ENCODE measurements around the gene RHO. TPM values are rescaled to one million over a fixed set of nuclear protein-coding genes. Genes with fewer than 3 reads are reported as not detected.

The RHO gene
- total RNA-seq, 1 donor from 2014 or later: not detected

DNA sequence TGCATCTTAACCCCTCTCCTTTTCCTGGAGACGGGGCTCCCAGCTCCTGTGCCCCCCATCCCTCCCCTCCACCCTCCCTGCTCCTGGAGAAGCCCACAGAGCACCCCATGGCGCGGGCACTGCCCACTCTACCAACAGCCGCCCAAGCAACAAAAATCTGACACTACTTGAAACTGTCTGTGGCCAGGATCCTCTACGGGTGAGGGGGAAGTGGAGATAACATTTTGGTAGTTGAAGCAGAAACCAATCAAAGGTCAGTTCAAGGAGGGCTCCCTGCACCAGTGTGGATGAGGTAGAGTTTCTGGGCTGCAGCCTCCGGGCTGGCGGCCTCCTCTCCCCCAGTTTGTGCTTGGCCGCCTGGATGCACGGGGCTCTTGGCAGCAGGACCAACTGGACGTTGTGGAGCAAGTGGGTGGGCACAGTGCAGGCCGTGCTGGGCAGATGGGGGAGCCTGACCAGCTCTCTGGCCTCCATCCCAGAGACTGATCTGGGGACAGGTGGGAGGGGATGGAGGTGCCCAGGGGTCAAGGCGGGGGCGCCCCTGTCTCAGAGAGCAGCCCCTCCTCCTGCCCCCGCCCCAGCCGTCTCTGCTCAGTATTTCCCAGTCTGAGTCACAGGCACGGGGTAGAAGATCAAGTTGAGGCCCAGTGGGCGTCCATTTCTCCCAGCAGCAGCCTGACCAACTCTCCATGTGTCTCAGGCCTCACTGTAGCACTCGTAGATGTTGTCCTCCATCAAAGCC is 27.3 kb downstream of the RHO start:
- no peak for DNase-seq (ENCODE audit: low spot score)
- intact Hi-C loops (cut with DNase I): no loop called here

DNA sequence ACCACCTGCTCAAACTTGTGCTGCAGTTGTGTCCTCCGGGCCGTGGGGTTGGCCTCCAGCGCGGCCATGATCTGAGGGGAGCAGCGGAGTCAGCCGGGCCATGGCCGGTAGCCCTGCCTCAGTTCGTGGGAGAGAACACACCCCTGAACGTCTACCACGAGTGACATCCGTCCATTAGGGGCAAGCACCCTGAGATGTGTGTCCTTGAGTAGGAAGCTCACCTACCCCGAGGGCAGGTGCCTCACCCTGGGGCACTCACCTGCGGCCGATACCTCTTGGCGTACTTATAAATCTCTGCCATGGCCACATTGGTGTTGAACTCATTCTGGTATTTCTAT is 27.9 kb downstream of the RHO start:
- intact Hi-C loops (cut with DNase I): no loop called here
- no peak for DNase-seq (ENCODE audit: low spot score)

DNA sequence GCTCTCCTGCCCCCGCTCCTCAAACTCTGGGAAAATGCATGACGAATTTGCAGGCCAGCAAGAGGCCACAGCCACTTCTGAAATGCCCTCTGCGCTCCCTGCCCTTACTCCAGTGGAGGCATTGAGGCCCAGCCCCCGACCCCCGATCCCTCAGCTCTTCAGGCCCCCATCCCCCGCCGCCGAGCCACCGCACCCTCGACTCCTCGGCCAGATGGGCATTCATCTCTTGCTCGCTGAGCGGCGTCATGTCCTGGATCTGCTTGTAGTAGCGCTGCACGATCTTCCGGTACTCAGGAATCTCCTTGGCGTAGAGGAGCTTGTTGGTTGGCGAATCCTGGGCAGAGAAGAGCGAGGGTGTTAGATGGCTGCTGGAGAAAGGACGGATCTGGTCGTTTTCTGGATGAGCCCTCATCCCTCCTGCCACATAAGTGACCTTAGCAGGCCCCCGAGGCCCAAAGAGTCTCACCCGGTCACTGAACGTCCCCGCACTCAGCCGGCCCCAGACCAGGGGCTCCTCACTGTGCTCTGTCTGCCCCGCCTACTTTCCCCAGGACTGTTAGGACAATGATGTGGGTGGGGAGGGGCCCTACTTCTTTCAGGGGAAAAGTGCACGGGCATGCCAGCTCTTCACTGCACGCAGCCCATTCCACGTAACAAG is 28.6 kb downstream of the RHO start:
- DNase-seq (ENCODE audit: low spot score): no peak
- intact Hi-C loops (cut with DNase I): no loop called here

DNA sequence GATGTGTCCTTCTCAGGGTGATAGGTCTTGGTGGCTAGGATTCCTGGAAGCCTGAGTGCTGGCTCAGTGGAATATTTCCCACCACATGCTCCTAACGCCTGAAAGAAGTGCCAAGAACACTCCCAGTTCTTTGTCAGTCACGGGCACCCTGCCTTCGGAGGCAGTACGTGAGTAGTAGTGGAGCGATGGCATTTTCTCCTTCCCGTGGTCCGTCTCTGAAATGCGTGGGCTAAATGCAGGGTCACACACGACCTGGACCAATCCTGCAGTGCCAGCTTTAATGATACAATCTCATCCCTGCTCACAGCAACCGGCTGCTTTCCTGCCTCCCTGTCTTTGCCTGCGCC is 29.1 kb downstream of the RHO start:
- intact Hi-C loops (cut with DNase I): no loop called here
- DNase-seq (ENCODE audit: low spot score): no peak

DNA sequence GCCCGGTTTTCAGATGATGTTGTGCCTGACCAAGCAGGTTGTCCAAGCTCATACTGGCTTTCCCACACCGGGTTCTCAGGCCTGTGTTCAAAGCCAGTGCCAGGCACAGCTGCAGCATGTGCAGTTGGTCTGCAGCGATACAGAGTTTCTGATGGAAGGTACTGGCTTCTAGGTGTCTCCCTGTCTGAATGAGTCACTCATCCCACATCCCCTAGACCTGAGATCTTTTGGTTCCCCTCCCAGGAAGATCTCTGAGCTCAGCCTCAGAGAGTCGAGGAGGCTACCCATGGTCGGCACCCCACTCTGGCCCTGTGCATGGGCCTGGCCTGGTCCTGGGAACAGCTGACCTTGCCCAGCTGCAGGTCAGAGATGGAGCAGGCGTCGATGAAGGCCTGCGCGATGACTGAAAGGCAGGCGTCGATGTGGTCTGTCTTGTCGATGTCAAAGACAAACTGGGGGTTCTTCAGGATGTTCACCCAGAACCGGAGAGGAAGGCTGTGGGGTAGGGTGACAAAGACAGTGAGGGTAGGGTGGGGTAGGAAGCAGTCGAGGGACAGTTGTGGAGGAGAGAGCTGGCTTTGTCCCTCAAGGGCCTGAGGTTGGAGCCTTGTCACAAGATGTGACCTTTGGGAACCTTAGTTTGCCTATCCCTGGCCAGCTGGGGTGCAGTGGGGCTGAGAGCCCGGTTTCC is 29.8 kb downstream of the RHO start:
- DNase-seq (ENCODE audit: low spot score): no peak
- intact Hi-C loops (cut with DNase I): no loop called here

DNA sequence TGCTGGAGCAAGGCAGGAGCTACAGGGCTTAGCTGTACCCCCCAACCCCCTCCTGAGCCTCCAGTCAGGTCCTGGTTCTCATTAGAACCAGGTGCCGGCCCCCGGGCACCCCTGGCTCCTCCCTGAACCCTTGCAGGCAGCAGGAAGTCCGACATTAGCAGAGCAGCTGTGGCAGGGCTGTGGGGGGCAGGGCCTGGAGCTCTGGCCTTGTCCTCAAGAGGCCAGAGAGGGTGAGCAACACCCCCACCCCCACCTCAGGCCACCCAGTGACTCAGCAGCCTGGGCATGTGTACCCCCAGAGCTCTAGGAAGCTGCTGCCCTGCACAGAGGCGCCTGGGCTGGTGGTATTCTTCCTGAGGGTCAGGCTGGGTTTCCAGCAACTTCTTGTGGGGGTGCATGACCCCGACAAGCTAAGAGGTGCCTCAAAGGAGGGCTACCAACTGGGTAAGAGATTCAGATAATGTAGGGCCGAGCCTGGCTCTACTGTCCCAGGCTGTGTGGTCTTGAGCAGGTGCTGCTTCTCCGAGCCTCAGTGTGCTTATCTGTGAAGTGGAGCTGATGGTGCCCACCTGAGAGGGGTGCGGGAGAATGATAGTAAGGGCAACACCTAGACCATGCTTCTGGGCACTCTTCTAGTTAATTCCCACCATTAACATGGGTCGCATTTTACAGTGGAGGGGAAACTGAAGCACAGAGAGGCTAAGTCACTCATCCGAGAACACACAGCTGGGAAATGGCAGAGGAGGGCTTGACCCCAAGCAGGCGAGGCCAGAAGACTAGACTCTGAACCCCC is 30.5 kb downstream of the RHO start:
- DNase-seq (ENCODE audit: low spot score): no peak

DNA sequence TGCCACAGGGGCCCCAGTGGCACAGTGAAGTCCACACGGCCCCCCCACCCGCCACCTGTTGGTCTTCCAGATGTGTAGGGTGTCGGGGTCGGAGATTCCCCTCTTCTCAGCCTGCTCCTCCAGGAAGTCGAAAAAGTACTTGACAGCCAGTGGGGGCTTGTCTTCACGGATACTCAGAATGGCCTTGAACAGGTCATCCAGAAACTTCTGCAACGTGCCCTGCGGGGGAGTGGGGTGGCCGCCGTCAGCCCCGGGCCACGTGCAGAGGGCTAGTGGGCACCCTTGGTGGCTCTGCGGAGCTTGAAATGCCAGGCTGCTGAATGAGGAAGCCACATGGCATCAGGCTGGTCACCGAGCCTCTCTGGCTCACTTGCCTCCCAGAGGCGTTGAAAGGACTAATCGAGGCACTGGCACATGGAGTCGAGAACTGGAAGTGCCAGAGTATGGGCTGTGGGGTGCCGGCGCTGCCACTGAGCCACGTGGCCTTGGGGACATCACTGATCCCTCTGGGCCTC is 31.2 kb downstream of the RHO start:
- intact Hi-C loops (cut with DNase I): loop anchor here (2.0 to 5.0 kb wide), 2 partner anchors 35 to 57 kb away; no protein-coding TSS in a partner anchor
- no peak for DNase-seq (ENCODE audit: low spot score)

More for the DNA sequence above, 30.5 kb downstream of the RHO start:
- intact Hi-C loops (cut with DNase I): no loop called here

DNA sequence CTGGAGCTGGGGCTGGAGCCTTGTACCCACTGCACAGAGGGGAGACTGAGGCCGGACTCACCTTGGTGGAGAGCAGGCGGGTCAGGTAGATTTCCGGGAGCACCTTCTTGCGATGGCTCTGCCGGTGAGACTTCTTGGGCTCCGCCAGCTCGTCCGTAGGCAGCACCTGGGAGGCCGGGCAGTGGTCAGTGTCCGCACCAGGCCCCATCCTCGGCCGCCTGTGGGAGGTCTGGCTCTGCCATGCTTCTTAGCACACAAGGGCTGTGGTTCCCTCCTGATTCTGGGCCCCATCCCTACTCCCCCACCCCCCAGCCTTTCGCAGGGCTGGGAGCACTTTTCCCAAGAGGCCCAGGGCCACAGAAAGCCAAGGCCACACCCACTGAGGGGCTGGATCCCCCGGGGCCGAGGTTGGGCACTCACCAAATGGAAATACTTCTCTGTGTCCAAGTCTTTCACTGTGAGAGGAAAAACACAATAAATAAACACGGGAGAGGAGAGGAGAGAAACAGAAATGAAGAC is 31.9 kb downstream of the RHO start:
- intact Hi-C loops (cut with DNase I): loop anchor here (2.0 to 5.0 kb wide), 2 partner anchors 34 to 58 kb away; no protein-coding TSS in a partner anchor
- no peak for DNase-seq (ENCODE audit: low spot score)

DNA sequence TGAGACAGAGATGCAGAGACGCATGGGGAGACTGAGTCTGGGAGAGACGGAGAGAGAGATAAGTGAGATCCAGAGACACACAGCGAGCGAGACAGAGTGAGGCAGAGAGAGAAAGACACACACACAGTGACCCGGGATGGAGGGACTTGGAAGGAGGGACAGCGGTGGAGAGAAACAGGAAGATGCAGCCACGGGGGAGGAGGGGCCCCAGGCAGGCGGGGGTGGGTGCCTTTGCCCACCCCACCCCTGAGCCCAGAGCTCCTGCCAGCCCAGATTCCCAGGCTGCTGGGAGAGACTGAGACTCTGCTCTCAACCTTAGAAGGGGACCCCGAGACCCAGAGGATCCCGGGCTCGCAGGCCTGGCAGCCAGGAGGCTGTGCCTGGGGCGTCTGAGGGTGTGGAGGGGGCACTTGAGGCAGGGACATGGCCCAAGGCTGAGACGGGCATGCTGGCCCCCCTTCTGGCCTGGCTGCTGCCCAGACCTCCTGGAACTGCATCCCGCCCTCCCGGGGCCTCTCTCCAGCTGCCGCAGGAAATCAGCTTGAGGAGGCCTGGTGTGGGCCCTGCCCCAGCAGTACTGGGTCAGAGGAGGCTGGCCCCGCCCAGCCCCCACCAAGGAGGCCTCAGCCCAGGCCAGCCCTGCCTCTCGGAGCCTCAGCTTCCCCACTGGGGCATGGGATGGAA is 32.6 kb downstream of the RHO start:
- intact Hi-C loops (cut with DNase I): loop anchor here (2.0 to 5.0 kb wide), 2 partner anchors 34 to 59 kb away; no protein-coding TSS in a partner anchor

DNA sequence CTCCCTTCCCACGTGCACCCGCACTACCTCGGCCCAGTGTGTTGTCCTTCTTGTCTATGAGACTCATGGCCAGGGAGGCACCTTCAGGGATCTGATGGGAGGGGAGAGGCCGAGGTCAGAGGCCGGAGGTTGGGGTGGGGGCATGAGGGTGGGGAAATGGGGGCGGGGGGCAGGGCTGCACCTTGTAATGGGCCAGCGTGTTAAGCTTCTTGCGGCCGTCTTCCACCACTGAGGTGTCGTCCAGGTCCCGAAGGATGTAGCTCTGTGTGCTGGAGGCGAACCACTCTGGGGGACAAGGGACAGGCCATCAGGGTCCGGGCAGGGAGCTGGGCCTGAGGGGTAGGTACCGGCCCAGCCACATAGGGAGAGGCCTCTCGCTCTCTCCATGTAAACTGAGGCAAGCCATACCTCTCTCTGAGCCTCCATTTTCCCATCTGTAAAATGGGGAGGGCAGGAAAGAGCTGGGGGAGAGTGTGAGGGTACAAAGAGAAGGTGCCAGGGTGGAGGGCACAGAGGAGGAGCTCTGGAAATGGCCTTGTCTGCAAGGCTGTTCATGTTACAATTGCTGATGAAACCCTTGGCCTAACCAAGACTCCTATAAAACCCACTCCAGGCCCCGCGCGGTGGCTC is 33.3 kb downstream of the RHO start:
- no peak for DNase-seq (ENCODE audit: low spot score)
- intact Hi-C loops (cut with DNase I): loop anchor here (2.0 to 5.0 kb wide), 2 partner anchors 33 to 59 kb away; no protein-coding TSS in a partner anchor

More for the DNA sequence above, 32.6 kb downstream of the RHO start:
- DNase-seq (ENCODE audit: low spot score): peak; percentile 83

DNA sequence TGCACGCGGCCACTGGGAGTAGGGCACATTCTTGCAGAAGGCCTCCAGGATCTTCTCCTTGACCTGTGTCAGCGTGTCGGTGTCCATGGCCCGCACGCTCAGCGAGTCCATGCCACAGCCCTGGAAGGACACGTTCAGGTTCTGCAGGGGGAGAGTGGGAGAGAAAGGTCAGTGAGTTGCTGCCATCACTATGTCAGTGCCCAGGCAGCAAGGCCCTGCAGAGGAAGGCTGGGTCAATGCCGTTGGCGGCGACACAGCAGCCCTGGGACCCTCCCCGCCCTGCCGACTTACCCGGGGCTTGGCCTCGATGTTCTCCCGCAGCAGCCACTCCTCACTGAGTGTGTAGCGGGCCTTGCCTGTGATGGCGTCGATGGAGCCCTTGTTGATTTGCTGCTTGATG is 34.4 kb downstream of the RHO start:
- DNase-seq (ENCODE audit: low spot score): no peak
- intact Hi-C loops (cut with DNase I): loop anchor here (5.0 kb wide), 1 partner anchor 61 kb away; no protein-coding TSS in a partner anchor

DNA sequence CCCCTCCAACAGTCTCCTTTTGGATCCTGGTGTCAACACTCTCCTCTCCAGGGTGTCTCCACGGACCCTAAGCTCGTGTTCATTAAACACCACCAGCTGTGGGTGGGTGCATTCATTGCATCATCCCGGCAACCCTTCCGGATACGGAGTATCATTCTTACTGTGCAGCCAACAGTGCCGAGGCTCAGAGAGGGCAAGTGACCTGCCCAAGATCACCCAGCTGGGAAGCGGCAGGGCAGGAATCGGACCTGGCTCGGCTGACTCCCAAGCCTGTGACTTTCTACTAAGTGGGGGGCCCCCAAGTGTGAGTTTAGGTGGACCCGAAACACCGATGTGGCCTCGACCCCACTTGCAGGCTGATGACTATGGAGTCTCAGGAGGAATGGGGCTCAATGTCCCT is 34.9 kb downstream of the RHO start:
- no peak for DNase-seq (ENCODE audit: low spot score)
- intact Hi-C loops (cut with DNase I): loop anchor here (5.0 kb wide), 1 partner anchor 61 kb away; no protein-coding TSS in a partner anchor

DNA sequence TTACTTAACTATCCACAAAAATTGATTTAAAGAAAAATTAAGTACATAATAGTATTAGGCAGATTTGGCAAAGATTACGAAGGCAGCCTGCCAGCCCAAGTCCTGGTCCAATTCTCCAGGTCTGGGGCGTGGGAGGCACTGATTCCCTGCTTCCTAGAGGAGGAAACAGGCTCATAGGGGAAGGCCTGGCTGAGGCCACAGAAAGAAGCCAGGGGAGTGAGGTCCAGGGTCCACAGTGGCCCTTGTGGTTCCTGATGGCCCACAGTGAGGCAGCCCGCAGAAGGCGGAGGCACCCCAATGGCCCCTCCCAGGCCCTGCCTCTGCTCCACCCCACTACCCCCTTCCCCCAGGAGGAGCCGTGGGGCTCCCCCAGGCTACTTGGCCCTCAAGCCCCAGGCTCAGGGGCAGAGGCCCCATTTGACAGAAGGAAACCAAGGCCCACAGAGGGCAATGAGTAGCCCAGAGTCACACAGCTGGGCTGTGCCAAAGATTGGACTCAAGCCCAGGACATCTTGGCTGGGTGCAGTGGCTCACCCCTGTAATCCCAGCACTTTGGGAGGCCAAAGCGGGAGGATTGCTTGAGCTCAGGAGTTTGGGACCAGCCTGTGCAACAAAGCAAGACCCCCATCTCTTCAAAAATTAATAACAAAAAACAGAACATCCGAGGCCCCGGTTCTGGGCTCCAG is 35.6 kb downstream of the RHO start:
- no peak for DNase-seq (ENCODE audit: low spot score)
- intact Hi-C loops (cut with DNase I): loop anchor here (5.0 kb wide), 1 partner anchor 62 kb away; no protein-coding TSS in a partner anchor

DNA sequence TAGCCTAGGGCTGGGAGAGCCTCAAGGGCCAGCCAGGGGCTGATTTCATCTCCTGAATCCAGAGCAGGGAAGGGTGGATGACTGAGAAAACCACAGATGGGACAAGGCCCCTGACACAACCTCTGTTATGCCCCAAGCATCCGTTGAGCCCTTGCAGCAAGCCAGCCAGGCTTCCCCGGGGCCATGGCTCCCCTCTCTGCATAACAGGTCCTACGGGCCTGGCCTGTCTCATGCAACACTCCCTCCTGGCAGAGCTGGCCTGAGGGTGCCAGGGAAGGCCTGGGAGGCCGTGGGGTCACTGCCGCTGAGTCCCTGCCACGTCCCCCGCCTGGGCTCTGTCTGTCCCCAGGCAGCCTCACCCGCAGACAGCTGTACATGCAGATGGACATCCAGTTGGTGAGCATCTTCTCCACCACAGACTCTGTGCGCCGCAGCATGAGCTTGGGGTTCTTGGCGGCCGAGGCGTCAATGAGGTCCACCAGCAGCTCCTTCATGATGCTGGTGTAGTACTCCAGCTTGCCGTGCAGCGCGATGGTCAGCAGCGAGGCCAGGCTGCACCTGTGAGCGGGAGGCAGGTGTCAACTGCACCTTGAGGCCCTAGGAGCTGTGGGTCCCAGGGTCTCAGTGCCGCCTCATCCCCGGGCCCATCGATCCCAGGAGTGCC is 36.7 kb downstream of the RHO start:
- intact Hi-C loops (cut with DNase I): loop anchor here (5.0 kb wide), 1 partner anchor 63 kb away; no protein-coding TSS in a partner anchor

DNA sequence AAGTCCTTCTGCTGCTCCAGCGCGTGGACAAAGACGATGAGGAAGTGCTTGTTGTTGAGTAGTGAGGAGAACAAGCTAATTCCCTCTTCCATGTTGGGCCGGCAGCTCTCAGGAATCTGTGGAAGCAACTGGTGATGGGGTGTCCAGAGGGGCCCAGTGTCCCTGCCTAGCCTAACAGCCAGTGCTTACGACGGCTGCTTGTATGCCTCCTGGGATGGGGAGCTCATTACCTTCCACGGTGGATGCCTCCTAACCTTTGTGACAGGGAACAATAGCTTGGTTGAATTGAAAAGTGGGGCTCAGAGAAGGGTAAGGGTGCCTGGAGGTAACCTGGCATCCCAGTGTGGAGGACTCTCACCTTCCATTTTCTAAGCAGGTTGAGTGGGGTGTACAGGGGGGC is 37.5 kb downstream of the RHO start:
- intact Hi-C loops (cut with DNase I): no loop called here
- no peak for DNase-seq (ENCODE audit: low spot score)

More for the DNA sequence above, 36.7 kb downstream of the RHO start:
- no peak for DNase-seq (ENCODE audit: low spot score)

DNA sequence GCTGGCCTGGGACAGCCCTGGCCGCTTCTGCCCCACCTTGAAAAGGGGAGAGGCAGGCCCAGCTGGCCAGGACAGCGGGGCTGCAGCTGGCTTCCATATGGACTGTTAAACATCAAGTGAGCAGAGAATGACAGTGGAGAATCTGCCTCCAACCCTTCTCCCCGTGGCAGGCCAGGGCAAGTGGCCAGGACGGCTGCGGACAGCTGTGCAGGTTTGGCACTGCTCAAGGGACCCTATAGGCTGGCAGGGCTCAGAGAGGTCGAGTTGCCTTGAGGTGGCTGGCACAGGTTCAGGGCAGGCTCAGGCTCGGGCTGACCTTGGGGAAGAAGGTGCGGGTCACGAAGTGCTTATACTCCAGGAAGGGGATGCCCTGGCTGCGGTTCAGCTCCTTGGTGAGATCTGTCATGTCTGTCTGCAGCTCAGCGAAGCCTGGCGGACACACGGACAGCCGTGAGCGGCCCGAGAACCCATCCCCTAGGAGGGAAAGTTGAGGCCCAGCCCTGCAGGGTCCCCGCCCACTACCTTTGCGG is 38.8 kb downstream of the RHO start:
- DNase-seq (ENCODE audit: low spot score): no peak
- intact Hi-C loops (cut with DNase I): no loop called here

DNA sequence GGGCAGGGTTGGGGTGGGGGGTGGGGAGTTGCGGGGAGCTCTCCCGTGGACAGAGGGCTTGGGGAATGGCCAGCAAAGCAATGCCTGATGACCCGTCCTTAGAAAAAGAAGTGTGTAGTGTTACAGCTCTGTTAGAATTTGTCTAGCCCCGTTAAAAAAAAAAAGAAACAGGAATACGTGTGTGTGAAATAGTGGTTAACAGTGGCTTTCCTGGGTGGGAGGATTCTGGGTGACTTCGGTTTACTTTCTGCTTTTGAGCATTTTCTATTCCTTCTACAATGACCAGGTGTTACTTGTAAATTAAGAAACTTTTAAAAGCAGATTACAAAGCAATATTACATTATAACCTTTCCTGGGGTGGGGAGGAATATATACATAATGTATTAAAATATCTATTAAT is 39.5 kb downstream of the RHO start:
- intact Hi-C loops (cut with DNase I): no loop called here
- no peak for DNase-seq (ENCODE audit: low spot score)

Data from cardiac septum (tissue), 1 donor.